ENCODE data around the gene CD7. TPM values are rescaled to one million over a fixed set of nuclear protein-coding genes. Genes with fewer than 3 reads are reported as not detected.

Gene CD7
- total and polyA plus RNA-seq, 4 donors: 0.33 to 3.4 (median 1.7) TPM

- ATAC-seq (ENCODE audit: low FRiP score) (no peak), DNase-seq (no peak)
- Histone ChIP-seq H3K27ac (ENCODE audit: low read depth in 1 of 2, low read length in 2 of 2) (no peak overlapping the region), H3K27me3 (ENCODE audit: control insufficient read depth in 1 of 2, insufficient read depth in 2 of 2, low read length in 1 of 2) (no peaks in the 10 kb centered on the region), H3K4me3 (ENCODE audit: low read length in 2 of 2) (no peak overlapping the region), H3K9me3 (ENCODE audit: control insufficient read depth, low read length) (no peaks in the 10 kb centered on the region), H3K4me1 (ENCODE audit: control insufficient read depth in 1 of 2, insufficient read depth in 2 of 2, low read length in 2 of 2) (peaks cover 0 to 2% of the 10 kb centered on the region in 2 donors), H3K36me3 (ENCODE audit: control insufficient read depth in 1 of 2, insufficient read depth in 2 of 2, low read length in 1 of 2) (no peaks in the 10 kb centered on the region)
- WGBS, 2 donors: 80 to 82% methylated on average over 12 of the region's 12 CpGs
- intact Hi-C loops (cut with DNase I): no loop called here
Observed at GRCh38 chr17:82270651-82271050, 46.8 kb downstream of the CD7 start.

DNA sequence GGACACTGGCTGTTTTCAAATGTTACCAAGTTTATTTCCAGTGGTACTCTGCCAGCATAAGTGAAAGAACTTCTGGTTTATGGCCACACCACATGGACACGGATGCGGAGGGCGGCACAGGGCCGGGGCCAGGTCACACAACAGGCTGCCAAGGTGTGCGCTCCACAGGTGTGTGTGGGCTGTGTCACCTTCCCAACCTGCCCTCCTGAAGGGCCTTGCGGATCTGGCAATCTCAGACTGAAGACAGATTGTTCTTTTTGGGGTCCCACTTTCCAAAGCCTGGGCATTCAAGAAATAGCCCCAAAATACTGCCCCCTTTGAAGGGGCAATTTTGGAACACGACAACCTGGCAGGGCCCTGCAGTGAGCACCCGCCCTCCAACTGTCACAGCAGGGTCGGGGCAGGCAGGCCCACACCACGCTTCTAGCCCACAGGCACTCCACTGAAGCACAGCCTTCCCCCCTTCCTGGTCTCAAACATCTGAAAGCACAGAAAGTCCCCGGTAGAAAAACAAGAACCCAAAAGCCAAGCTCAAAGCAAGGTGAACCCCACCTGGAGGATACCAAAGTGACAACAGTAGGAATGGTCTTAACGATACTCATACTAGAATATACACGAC, 47.4 kb downstream of the CD7 start:
- Histone ChIP-seq H3K9me3 (ENCODE audit: control insufficient read depth, low read length) (no peaks in the 10 kb centered on the region), H3K36me3 (ENCODE audit: control insufficient read depth in 1 of 2, insufficient read depth in 2 of 2, low read length in 1 of 2) (no peaks in the 10 kb centered on the region), H3K4me3 (ENCODE audit: low read length in 2 of 2) (no peak overlapping the region), H3K27me3 (ENCODE audit: control insufficient read depth in 1 of 2, insufficient read depth in 2 of 2, low read length in 1 of 2) (no peaks in the 10 kb centered on the region), H3K27ac (ENCODE audit: low read depth in 1 of 2, low read length in 2 of 2) (no peak overlapping the region), H3K4me1 (ENCODE audit: control insufficient read depth in 1 of 2, insufficient read depth in 2 of 2, low read length in 2 of 2) (peaks cover 0 to 2% of the 10 kb centered on the region in 2 donors)
- ATAC-seq (ENCODE audit: low FRiP score) (no peak), DNase-seq (no peak)
- intact Hi-C loops (cut with DNase I): no loop called here
- WGBS, 2 donors: 69 to 73% methylated on average over 13 of the region's 13 CpGs

- Histone ChIP-seq H3K27ac (ENCODE audit: low read depth in 1 of 2, low read length in 2 of 2) (no peak overlapping the region), H3K9me3 (ENCODE audit: control insufficient read depth, low read length) (no peaks in the 10 kb centered on the region), H3K36me3 (ENCODE audit: control insufficient read depth in 1 of 2, insufficient read depth in 2 of 2, low read length in 1 of 2) (no peaks in the 10 kb centered on the region), H3K4me3 (ENCODE audit: low read length in 2 of 2) (no peak overlapping the region), H3K27me3 (ENCODE audit: control insufficient read depth in 1 of 2, insufficient read depth in 2 of 2, low read length in 1 of 2) (no peaks in the 10 kb centered on the region), H3K4me1 (ENCODE audit: control insufficient read depth in 1 of 2, insufficient read depth in 2 of 2, low read length in 2 of 2) (peaks cover 0 to 2% of the 10 kb centered on the region in 2 donors)
- WGBS, 2 donors: 75 to 78% methylated on average over 10 of the region's 10 CpGs
- intact Hi-C loops (cut with DNase I): no loop called here
- DNase-seq (no peak), ATAC-seq (ENCODE audit: low FRiP score) (no peak)
Observed at GRCh38 chr17:82269138-82269881, 48.1 kb downstream of the CD7 start.

GRCh38 chr17:82267575-82268379, 49.6 kb downstream of the CD7 start:
- Histone ChIP-seq H3K27me3 (ENCODE audit: control insufficient read depth in 1 of 2, insufficient read depth in 2 of 2, low read length in 1 of 2) (no peaks in the 10 kb centered on the region), H3K27ac (ENCODE audit: low read depth in 1 of 2, low read length in 2 of 2) (peak overlapping the region; percentile 68 to 94), H3K9me3 (ENCODE audit: control insufficient read depth, low read length) (no peaks in the 10 kb centered on the region), H3K4me1 (ENCODE audit: control insufficient read depth in 1 of 2, insufficient read depth in 2 of 2, low read length in 2 of 2) (peaks cover 0 to 2% of the 10 kb centered on the region in 2 donors), H3K36me3 (ENCODE audit: control insufficient read depth in 1 of 2, insufficient read depth in 2 of 2, low read length in 1 of 2) (peaks cover 0 to 4% of the 10 kb centered on the region in 2 donors), H3K4me3 (ENCODE audit: low read length in 2 of 2) (no peak overlapping the region)
- DNase-seq (peak; percentile 96), ATAC-seq (ENCODE audit: low FRiP score) (peak; percentile 95)
- WGBS, 2 donors: 13 to 18% methylated on average over 21 of the region's 21 CpGs
- intact Hi-C loops (cut with DNase I): no loop called here

- H3K4me1 ChIP-seq (ENCODE audit: control insufficient read depth in 1 of 2, insufficient read depth in 2 of 2, low read length in 2 of 2): peaks cover 0 to 2% of the 10 kb centered on the region in 2 donors
- H3K4me3 ChIP-seq (ENCODE audit: low read length in 2 of 2): no peak overlapping the region
- ATAC-seq (ENCODE audit: low FRiP score) (no peak), DNase-seq (no peak)
- WGBS, 2 donors: 88 to 89% methylated on average over 10 of the region's 10 CpGs
- no peaks in the 10 kb centered on the region for H3K27me3 ChIP-seq (ENCODE audit: control insufficient read depth in 1 of 2, insufficient read depth in 2 of 2, low read length in 1 of 2)
- peaks cover 0 to 6% of the 10 kb centered on the region in 2 donors for H3K36me3 ChIP-seq (ENCODE audit: control insufficient read depth in 1 of 2, insufficient read depth in 2 of 2, low read length in 1 of 2)
- H3K27ac ChIP-seq (ENCODE audit: low read depth in 1 of 2, low read length in 2 of 2): no peak overlapping the region
- intact Hi-C loops (cut with DNase I): no loop called here
- no peaks in the 10 kb centered on the region for H3K9me3 ChIP-seq (ENCODE audit: control insufficient read depth, low read length)
Observed at GRCh38 chr17:82266142-82266541, 51.3 kb downstream of the CD7 start.

Other genes starting within 250 kb of the CD7 start
- 10 to 100 TPM; 42.2 to 64.0 TPM for gene FASN, start 219.4 kb downstream of the CD7 start, total RNA-seq
- 10 to 100 TPM in 1 of 2 donors, 1 to 10 TPM in 1; 4.3 to 10.4 TPM for gene FASN, start 219.4 kb downstream of the CD7 start, polyA plus RNA-seq
- gene CCDC57, start 104.8 kb downstream of the CD7 start, total RNA-seq: 10 to 100 TPM; 31.2 to 53.4 TPM
- gene CCDC57, start 104.8 kb downstream of the CD7 start, polyA plus RNA-seq: 100 to 1,000 TPM in 1 of 2 donors, 10 to 100 TPM in 1; 17.8 to 145 TPM
- 10 to 100 TPM; 55.6 to 96.9 TPM for gene SLC16A3, start 88.6 kb downstream of the CD7 start, total RNA-seq
- gene SLC16A3, start 88.6 kb downstream of the CD7 start, polyA plus RNA-seq: 10 to 100 TPM in 1 of 2 donors, 1 to 10 TPM in 1; 7.6 to 20.3 TPM
- gene CSNK1D, start 43.9 kb downstream of the CD7 start, total RNA-seq: 100 to 1,000 TPM; 130 to 153 TPM
- gene CSNK1D, start 43.9 kb downstream of the CD7 start, polyA plus RNA-seq: 10 to 100 TPM; 39.9 to 73.4 TPM
- gene SECTM1, start 16.2 kb upstream of the CD7 start, total RNA-seq: 10 to 100 TPM in 1 of 2 donors, 1 to 10 TPM in 1; 9.9 to 15.8 TPM
- gene SECTM1, start 16.2 kb upstream of the CD7 start, polyA plus RNA-seq: 10 to 100 TPM in 1 of 2 donors, 1 to 10 TPM in 1; 4.5 to 22.5 TPM
- gene TEX19, start 41.6 kb upstream of the CD7 start, total RNA-seq: not detected
- not detected for gene TEX19, start 41.6 kb upstream of the CD7 start, polyA plus RNA-seq
- gene UTS2R, start 54.2 kb upstream of the CD7 start, total RNA-seq: not detected
- gene UTS2R, start 54.2 kb upstream of the CD7 start, polyA plus RNA-seq: not detected
- gene HEXD, start 100.7 kb upstream of the CD7 start, total RNA-seq: 10 to 100 TPM; 14.8 to 34.7 TPM
- 100 to 1,000 TPM in 1 of 2 donors, 10 to 100 TPM in 1; 15.7 to 133 TPM for gene HEXD, start 100.7 kb upstream of the CD7 start, polyA plus RNA-seq
- 10 to 100 TPM; 17.5 to 22.2 TPM for gene OGFOD3, start 101.0 kb upstream of the CD7 start, total RNA-seq
- gene OGFOD3, start 101.0 kb upstream of the CD7 start, polyA plus RNA-seq: 10 to 100 TPM; 12.0 to 25.9 TPM
- 100 to 1,000 TPM in 1 of 2 donors, 10 to 100 TPM in 1; 59.9 to 131 TPM for gene CYBC1, start 133.1 kb upstream of the CD7 start, total RNA-seq
- gene CYBC1, start 133.1 kb upstream of the CD7 start, polyA plus RNA-seq: 10 to 100 TPM; 26.5 to 65.7 TPM
- 10 to 100 TPM; 45.9 to 76.0 TPM for gene NARF, start 141.1 kb upstream of the CD7 start, total RNA-seq
- gene NARF, start 141.1 kb upstream of the CD7 start, polyA plus RNA-seq: 100 to 1,000 TPM in 1 of 2 donors, 10 to 100 TPM in 1; 34.4 to 162 TPM
- gene FOXK2, start 202.1 kb upstream of the CD7 start, total RNA-seq: 10 to 100 TPM; 52.0 to 58.8 TPM
- 10 to 100 TPM; 15.3 to 19.5 TPM for gene FOXK2, start 202.1 kb upstream of the CD7 start, polyA plus RNA-seq

All from aorta (tissue), 5 donors.